ENCODE results near the gene CFAP77.

CFAP77 gene

DNA sequence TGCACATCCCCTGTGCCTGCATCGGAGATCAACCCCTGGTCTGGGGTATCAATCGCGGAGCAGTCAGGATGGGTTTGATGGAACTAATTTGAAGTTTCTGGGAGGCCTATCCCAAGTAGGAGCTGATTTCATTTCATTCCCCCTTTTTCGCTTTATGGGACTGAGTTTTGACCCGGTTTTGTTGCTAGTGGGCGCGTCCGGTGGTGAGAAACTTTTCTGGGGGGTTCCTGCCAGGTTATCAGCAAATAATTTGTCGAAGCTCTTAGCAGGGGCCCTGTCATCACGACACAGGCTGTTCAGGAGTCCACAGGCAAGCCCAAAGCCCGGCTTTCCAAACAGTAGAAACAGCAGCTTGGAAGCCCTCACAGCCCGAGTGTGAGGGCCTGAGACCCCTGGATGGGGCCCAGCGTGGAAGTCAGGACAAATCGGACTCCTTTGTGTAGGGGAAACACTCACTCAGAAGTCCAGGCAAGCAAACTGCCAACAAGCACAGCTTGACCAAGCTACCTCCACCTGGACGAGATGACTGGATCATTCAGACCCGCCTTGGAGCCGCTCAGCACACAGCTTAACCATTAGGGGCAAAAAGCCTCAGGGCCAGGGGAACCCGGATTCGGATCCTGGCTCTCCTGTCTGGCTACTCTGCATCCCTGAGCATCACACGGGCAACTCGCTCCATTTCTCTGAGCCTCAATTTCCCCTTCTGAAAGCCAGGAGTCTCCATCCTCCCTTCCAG is 108.0 kb downstream of the CFAP77 start:
- H3K9me3 ChIP-seq (ENCODE audit: control extremely low read depth in 1 of 5, control insufficient read depth in 4 of 5, insufficient read depth in 2 of 5, low read depth in 1 of 5, low read length in 4 of 5), result no peaks in the 10 kb centered on the region
- ChIA-PET CTCF (interaction anchor here (0.9 kb wide), 1 partner anchor 56 kb away, joined by 4 read pairs; no protein-coding TSS in a partner anchor), POLR2A (interaction anchor here (0.8 kb wide), 1 partner anchor 960 kb away, joined by 3 read pairs; no protein-coding TSS in a partner anchor)
- H3K36me3 ChIP-seq (ENCODE audit: control insufficient read depth in 4 of 4, insufficient read depth in 4 of 4, low read length in 3 of 4), result no peaks in the 10 kb centered on the region
- H3K4me1 ChIP-seq (ENCODE audit: control extremely low read depth in 1 of 4, control insufficient read depth in 4 of 4, insufficient read depth in 4 of 4, low read length in 3 of 4), result no peaks in the 10 kb centered on the region
- DNase-seq, result no peak
- H3K4me3 ChIP-seq (ENCODE audit: control insufficient read depth in 1 of 7, extremely low read depth in 1 of 7, insufficient read depth in 4 of 7, low read depth in 2 of 7, low read length in 6 of 7), result no peak overlapping the region
- no peak overlapping the region for H3K27ac ChIP-seq (ENCODE audit: insufficient read depth in 1 of 2, low read depth in 1 of 2, low read length in 2 of 2, poor library complexity in 1 of 2, severe bottlenecking in 2 of 2)
- 90% methylated on average over 21 of the region's 21 CpGs for WGBS (ENCODE audit: insufficient coverage)
- H3K27me3 ChIP-seq (replicated peaks in 2 of 5; ENCODE audit: control insufficient read depth in 4 of 5, insufficient read depth in 5 of 5, low read length in 4 of 5), result peaks cover 0 to 45% (median 5%) of the 10 kb centered on the region in 5 experiments

DNA sequence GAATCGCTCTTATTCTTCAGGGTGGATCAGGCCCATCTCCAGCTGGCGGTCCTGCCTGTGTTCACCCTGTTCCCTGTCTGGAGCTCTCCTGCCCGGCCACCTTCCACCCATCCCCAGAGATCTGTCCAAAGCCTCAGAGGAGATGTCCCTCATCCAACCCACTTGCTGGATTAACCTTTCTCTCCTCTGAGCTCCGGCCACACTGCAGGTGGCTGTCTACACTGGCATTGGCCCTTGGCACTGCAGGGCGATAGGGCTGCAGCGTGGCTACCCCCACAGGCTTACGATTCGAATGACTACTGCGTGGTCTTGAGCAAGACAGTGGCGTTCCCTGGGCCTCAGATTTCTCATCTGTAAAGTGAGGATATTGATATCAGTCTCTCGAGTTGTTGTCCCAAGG is 108.6 kb downstream of the CFAP77 start:
- ChIA-PET CTCF (no interaction called here), POLR2A (no interaction called here)
- WGBS (ENCODE audit: insufficient coverage), result 92% methylated on average over 11 of the region's 11 CpGs
- H3K4me3 ChIP-seq (ENCODE audit: control insufficient read depth in 1 of 7, extremely low read depth in 1 of 7, insufficient read depth in 4 of 7, low read depth in 2 of 7, low read length in 6 of 7), result no peak overlapping the region
- H3K4me1 ChIP-seq (ENCODE audit: control extremely low read depth in 1 of 4, control insufficient read depth in 4 of 4, insufficient read depth in 4 of 4, low read length in 3 of 4), result no peaks in the 10 kb centered on the region
- DNase-seq, result no peak
- H3K27me3 ChIP-seq (replicated peaks in 2 of 5; ENCODE audit: control insufficient read depth in 4 of 5, insufficient read depth in 5 of 5, low read length in 4 of 5), result peaks cover 0 to 40% (median 5%) of the 10 kb centered on the region in 5 experiments
- H3K27ac ChIP-seq (ENCODE audit: insufficient read depth in 1 of 2, low read depth in 1 of 2, low read length in 2 of 2, poor library complexity in 1 of 2, severe bottlenecking in 2 of 2), result no peak overlapping the region
- H3K36me3 ChIP-seq (ENCODE audit: control insufficient read depth in 4 of 4, insufficient read depth in 4 of 4, low read length in 3 of 4), result no peaks in the 10 kb centered on the region
- no peaks in the 10 kb centered on the region for H3K9me3 ChIP-seq (ENCODE audit: control extremely low read depth in 1 of 5, control insufficient read depth in 4 of 5, insufficient read depth in 2 of 5, low read depth in 1 of 5, low read length in 4 of 5)

DNA sequence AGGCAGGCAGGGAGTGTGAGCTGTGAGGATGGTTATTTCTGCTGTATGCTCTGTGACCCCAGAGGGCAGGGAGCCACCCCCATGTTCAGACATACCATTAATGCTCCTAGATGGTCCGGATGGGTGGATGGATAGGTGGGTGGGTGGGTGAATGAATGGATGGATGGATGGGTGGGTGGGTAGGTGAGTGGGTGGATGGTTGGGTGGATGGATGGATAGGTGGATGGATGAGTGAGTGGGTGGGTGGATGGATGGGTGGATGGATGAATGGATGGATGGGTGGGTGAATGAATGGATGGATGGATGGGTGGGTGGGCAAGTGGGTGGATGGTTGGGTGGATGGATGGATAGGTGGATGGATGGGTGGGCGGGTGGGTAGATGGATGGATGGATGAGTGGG is 109.0 kb downstream of the CFAP77 start:
- no peak overlapping the region for H3K4me3 ChIP-seq (ENCODE audit: control insufficient read depth in 1 of 7, extremely low read depth in 1 of 7, insufficient read depth in 4 of 7, low read depth in 2 of 7, low read length in 6 of 7)
- H3K36me3 ChIP-seq (ENCODE audit: control insufficient read depth in 4 of 4, insufficient read depth in 4 of 4, low read length in 3 of 4), result no peaks in the 10 kb centered on the region
- no peak overlapping the region for H3K27ac ChIP-seq (ENCODE audit: insufficient read depth in 1 of 2, low read depth in 1 of 2, low read length in 2 of 2, poor library complexity in 1 of 2, severe bottlenecking in 2 of 2)
- H3K9me3 ChIP-seq (ENCODE audit: control extremely low read depth in 1 of 5, control insufficient read depth in 4 of 5, insufficient read depth in 2 of 5, low read depth in 1 of 5, low read length in 4 of 5), result no peaks in the 10 kb centered on the region
- 100% methylated on average over 1 of the region's 2 CpGs for WGBS (ENCODE audit: insufficient coverage)
- no peak for DNase-seq
- H3K27me3 ChIP-seq (replicated peaks in 2 of 5; ENCODE audit: control insufficient read depth in 4 of 5, insufficient read depth in 5 of 5, low read length in 4 of 5), result peaks cover 0 to 36% (median 4%) of the 10 kb centered on the region in 5 experiments
- CTCF ChIA-PET, result no interaction called here
- no peaks in the 10 kb centered on the region for H3K4me1 ChIP-seq (ENCODE audit: control extremely low read depth in 1 of 4, control insufficient read depth in 4 of 4, insufficient read depth in 4 of 4, low read length in 3 of 4)
- POLR2A ChIA-PET, result no interaction called here

DNA sequence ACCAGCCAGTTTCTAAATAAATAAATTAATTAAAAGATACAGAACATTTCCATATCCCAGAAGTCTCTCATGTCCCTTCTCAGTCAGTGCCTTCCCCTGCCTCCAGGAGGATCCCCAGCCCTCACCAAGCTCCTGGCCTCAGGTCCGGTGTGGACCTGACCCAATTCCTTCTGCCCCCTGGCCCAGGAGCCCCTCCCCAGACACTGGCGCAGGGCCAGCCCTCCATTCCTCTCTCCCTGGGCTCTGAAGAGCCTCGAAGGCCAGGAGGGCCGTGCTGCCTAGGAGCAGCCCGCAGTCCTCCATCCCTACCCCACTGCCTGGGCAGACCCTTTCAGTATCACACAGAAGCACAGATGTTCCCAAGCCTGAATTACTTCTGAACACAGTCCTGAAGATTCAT is 110.6 kb downstream of the CFAP77 start:
- Histone ChIP-seq H3K27ac (ENCODE audit: insufficient read depth in 1 of 2, low read depth in 1 of 2, low read length in 2 of 2, poor library complexity in 1 of 2, severe bottlenecking in 2 of 2) (no peak overlapping the region), H3K9me3 (ENCODE audit: control extremely low read depth in 1 of 5, control insufficient read depth in 4 of 5, insufficient read depth in 2 of 5, low read depth in 1 of 5, low read length in 4 of 5) (no peaks in the 10 kb centered on the region), H3K27me3 (replicated peaks in 2 of 5; ENCODE audit: control insufficient read depth in 4 of 5, insufficient read depth in 5 of 5, low read length in 4 of 5) (peaks cover 0 to 29% (median 3%) of the 10 kb centered on the region in 5 experiments), H3K4me3 (ENCODE audit: control insufficient read depth in 1 of 7, extremely low read depth in 1 of 7, insufficient read depth in 4 of 7, low read depth in 2 of 7, low read length in 6 of 7) (no peak overlapping the region), H3K4me1 (ENCODE audit: control extremely low read depth in 1 of 4, control insufficient read depth in 4 of 4, insufficient read depth in 4 of 4, low read length in 3 of 4) (no peaks in the 10 kb centered on the region), H3K36me3 (ENCODE audit: control insufficient read depth in 4 of 4, insufficient read depth in 4 of 4, low read length in 3 of 4) (no peaks in the 10 kb centered on the region)
- 91% methylated on average over 4 of the region's 5 CpGs for WGBS (ENCODE audit: insufficient coverage)
- POLR2A ChIA-PET, result no interaction called here
- DNase-seq, result no peak
- CTCF ChIA-PET, result no interaction called here

DNA sequence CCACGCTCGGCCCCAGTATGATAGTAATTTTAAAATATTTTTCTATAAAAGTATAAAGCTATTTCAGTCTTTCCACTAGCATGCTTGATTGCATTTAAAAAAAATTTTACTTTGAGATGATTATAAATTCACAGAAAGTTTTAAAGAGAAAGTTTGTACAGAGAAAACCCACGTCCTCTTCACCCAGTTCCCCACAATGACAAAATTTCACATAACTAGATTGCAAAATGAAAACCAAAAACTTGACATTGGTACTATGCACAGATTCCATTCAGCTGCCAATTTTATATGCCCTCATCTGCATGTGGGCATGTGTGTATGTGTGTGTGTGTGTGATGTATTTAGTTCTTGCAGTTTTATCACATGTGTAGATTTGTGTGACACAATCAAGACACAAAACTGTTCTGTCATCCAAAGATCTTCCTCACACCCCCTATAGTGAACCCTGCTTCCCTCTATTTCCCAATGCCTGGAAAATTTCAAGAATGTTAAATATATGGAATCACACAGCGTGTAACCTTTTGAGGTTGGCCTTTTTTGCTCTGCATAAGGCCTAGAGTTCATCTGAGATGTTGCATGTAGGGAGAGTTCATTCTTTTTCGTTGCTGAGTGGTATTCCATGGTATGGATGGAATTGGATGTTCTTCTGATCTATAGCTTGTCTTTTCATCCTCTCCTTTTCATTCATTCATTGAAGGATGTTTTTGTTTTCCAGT is 115.5 kb downstream of the CFAP77 start:
- Histone ChIP-seq H3K27me3 (replicated peaks in 2 of 5; ENCODE audit: control insufficient read depth in 4 of 5, insufficient read depth in 5 of 5, low read length in 4 of 5) (peaks cover 0 to 3% (median 2%) of the 10 kb centered on the region in 5 experiments), H3K9me3 (ENCODE audit: control extremely low read depth in 1 of 5, control insufficient read depth in 4 of 5, insufficient read depth in 2 of 5, low read depth in 1 of 5, low read length in 4 of 5) (no peaks in the 10 kb centered on the region), H3K36me3 (ENCODE audit: control insufficient read depth in 4 of 4, insufficient read depth in 4 of 4, low read length in 3 of 4) (no peaks in the 10 kb centered on the region), H3K4me1 (ENCODE audit: control extremely low read depth in 1 of 4, control insufficient read depth in 4 of 4, insufficient read depth in 4 of 4, low read length in 3 of 4) (no peaks in the 10 kb centered on the region), H3K4me3 (ENCODE audit: control insufficient read depth in 1 of 7, extremely low read depth in 1 of 7, insufficient read depth in 4 of 7, low read depth in 2 of 7, low read length in 6 of 7) (no peak overlapping the region), H3K27ac (ENCODE audit: insufficient read depth in 1 of 2, low read depth in 1 of 2, low read length in 2 of 2, poor library complexity in 1 of 2, severe bottlenecking in 2 of 2) (no peak overlapping the region)
- ChIA-PET CTCF (no interaction called here), POLR2A (no interaction called here)
- no peak for DNase-seq
- WGBS (ENCODE audit: insufficient coverage), result 100% methylated on average over 1 of the region's 5 CpGs

DNA sequence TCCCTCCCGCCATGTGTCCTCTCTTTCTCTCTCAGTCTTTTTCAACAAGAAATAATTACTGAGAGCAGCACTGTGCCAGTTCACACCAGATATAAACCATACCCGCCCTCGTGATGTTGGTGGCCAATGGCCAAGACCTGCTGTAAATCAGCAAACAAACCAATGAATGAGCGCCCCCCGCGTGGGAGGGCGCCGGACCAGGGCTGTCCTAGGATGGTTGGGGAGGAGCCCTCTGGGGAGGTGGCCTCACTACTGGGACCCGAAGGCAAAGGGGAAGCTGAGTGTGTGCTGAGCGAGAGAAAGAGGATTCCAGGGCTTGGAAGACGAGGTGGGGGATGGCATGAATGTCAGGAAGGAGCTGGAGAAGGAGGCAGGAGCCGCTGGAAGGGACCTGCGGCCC is 121.2 kb downstream of the CFAP77 start:
- CTCF ChIA-PET, result interaction anchor here (0.9 to 1.0 kb wide), 2 partner anchors 9 to 77 kb away, joined by 3 read pairs; no protein-coding TSS in a partner anchor

More for the DNA sequence above, 121.2 kb downstream of the CFAP77 start:
- POLR2A ChIA-PET, result interaction anchor here (0.6 kb wide), 1 partner anchor 21 kb away, joined by 3 read pairs; no protein-coding TSS in a partner anchor
- no peak overlapping the region for H3K27ac ChIP-seq (ENCODE audit: insufficient read depth in 1 of 2, low read depth in 1 of 2, low read length in 2 of 2, poor library complexity in 1 of 2, severe bottlenecking in 2 of 2)
- H3K27me3 ChIP-seq (replicated peaks in 2 of 5; ENCODE audit: control insufficient read depth in 4 of 5, insufficient read depth in 5 of 5, low read length in 4 of 5), result peaks cover 0 to 27% (median 5%) of the 10 kb centered on the region in 5 experiments
- no peaks in the 10 kb centered on the region for H3K4me1 ChIP-seq (ENCODE audit: control extremely low read depth in 1 of 4, control insufficient read depth in 4 of 4, insufficient read depth in 4 of 4, low read length in 3 of 4)
- WGBS (ENCODE audit: insufficient coverage), result 55% methylated on average over 13 of the region's 13 CpGs
- peaks cover 0 to 7% (median 4%) of the 10 kb centered on the region in 5 experiments for H3K9me3 ChIP-seq (ENCODE audit: control extremely low read depth in 1 of 5, control insufficient read depth in 4 of 5, insufficient read depth in 2 of 5, low read depth in 1 of 5, low read length in 4 of 5)
- no peaks in the 10 kb centered on the region for H3K36me3 ChIP-seq (ENCODE audit: control insufficient read depth in 4 of 4, insufficient read depth in 4 of 4, low read length in 3 of 4)
- H3K4me3 ChIP-seq (ENCODE audit: control insufficient read depth in 1 of 7, extremely low read depth in 1 of 7, insufficient read depth in 4 of 7, low read depth in 2 of 7, low read length in 6 of 7), result no peak overlapping the region
- DNase-seq, result no peak

All from common myeloid progenitor, CD34-positive (primary cell).